Prostate gland (tissue), 2 donors: ENCODE results near the gene FAM241A.

Source experiments
- POLR2AphosphoS5 ChIP-seq: sonication (generic); formaldehyde crosslinking; IDR thresholded peaks from one replicate; pipeline ENCODE4 v1.6.1; 2017; ENCODE audit warnings: antibody characterized with exemption
- TF ChIP-seq, protein P1 (sequence below), 4 experiments: fragments of 200-600 bp in 2 of 4; fragments of 450-650 bp in 2 of 4; sonication (generic) in 2 of 4; IDR thresholded peaks; 1 replicate in 3 of 4; 2 replicates in 1 of 4; pipeline ENCODE4 v1.5.1; 2016 to 2019; ENCODE audit warnings: antibody characterized with exemption in 4 of 4, mild to moderate bottlenecking in 2 of 4, moderate library complexity in 2 of 4

DNA sequence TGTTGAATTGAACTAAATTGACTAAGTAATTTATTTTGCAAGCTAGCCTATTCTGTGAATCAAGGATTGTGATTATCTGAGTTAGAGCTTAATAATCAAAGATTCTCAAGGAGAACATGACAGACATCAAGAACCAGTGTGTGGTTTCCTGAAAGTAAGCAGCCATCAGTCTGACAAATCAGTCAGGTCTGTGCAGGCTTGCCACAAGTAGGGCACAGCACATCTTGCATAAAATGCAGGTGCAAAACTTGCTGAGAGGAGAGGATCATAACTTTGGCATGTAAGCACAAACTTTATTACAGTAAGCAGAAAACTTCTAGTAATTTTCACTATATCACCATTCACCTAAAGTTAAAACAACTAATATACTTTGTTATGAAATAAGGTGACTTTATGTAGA is 22.5 kb downstream of the FAM241A start:
- TF ChIP-seq, protein P1, sequence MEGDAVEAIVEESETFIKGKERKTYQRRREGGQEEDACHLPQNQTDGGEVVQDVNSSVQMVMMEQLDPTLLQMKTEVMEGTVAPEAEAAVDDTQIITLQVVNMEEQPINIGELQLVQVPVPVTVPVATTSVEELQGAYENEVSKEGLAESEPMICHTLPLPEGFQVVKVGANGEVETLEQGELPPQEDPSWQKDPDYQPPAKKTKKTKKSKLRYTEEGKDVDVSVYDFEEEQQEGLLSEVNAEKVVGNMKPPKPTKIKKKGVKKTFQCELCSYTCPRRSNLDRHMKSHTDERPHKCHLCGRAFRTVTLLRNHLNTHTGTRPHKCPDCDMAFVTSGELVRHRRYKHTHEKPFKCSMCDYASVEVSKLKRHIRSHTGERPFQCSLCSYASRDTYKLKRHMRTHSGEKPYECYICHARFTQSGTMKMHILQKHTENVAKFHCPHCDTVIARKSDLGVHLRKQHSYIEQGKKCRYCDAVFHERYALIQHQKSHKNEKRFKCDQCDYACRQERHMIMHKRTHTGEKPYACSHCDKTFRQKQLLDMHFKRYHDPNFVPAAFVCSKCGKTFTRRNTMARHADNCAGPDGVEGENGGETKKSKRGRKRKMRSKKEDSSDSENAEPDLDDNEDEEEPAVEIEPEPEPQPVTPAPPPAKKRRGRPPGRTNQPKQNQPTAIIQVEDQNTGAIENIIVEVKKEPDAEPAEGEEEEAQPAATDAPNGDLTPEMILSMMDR (IDR thresholded peaks at IDR 0.05), result no peak
- no peak for TF ChIP-seq POLR2AphosphoS5
